ENCODE measurements around the gene LRRFIP2. TPM values are rescaled to one million over a fixed set of nuclear protein-coding genes. Genes with fewer than 3 reads are reported as not detected.

The LRRFIP2 gene
- total and polyA plus RNA-seq, 11 donors, result 67.7 to 161 (median 112) TPM

- Histone ChIP-seq H3K9me3 (no peaks in the 10 kb centered on the region), H3K36me3 (no peaks in the 10 kb centered on the region), H3K27ac (no peak overlapping the region), H3K4me3 (no peak overlapping the region), H3K4me1 (peaks cover 0 to 14% (median 4%) of the 10 kb centered on the region in 12 donors), H3K27me3 (no peaks in the 10 kb centered on the region)
- intact Hi-C loops (cut with DNase I), result no loop called here
- WGBS, 4 donors, result 86 to 90% (median 88%) methylated on average over 4 of the region's 4 CpGs
- no peak for ATAC-seq
- TF ChIP-seq POLR2A (IDR thresholded peaks at IDR 0.05), result no peak
- TF ChIP-seq CTCF (IDR thresholded peaks at IDR 0.05), result no peak
- DNase-seq, result no peak
Measured at GRCh38 chr3:37189109-37189508, 14.7 kb upstream of the LRRFIP2 start.

GRCh38 chr3:37183976-37184375 is 9.6 kb upstream of the LRRFIP2 start:
- Histone ChIP-seq H3K4me3 (no peak overlapping the region), H3K27ac (peak overlapping the region; percentile 10 to 75 (median 56)), H3K27me3 (no peaks in the 10 kb centered on the region), H3K9me3 (no peaks in the 10 kb centered on the region), H3K36me3 (peaks cover 0 to 2% (median 0%) of the 10 kb centered on the region in 9 donors), H3K4me1 (peaks cover 0 to 38% (median 21%) of the 10 kb centered on the region in 12 donors)
- intact Hi-C loops (cut with DNase I), result no loop called here
- 43 to 51% (median 48%) methylated on average over 5 of the region's 5 CpGs for WGBS, 4 donors
- ATAC-seq (peak; percentile 25 to 88 (median 72)), DNase-seq (no peak)
- no peak for TF ChIP-seq CTCF (IDR thresholded peaks at IDR 0.05)
- TF ChIP-seq POLR2A (IDR thresholded peaks at IDR 0.05), result no peak

- peak overlapping the region; percentile 10 to 75 (median 56) for H3K27ac ChIP-seq
- H3K4me1 ChIP-seq, result peaks cover 0 to 43% (median 24%) of the 10 kb centered on the region in 12 donors
- no peaks in the 10 kb centered on the region for H3K9me3 ChIP-seq
- H3K36me3 ChIP-seq, result peaks cover 0 to 2% (median 0%) of the 10 kb centered on the region in 9 donors
- WGBS, 4 donors, result 58 to 67% (median 62%) methylated on average over 3 of the region's 3 CpGs
- intact Hi-C loops (cut with DNase I), result no loop called here
- peak in 1 of 4 donors; percentile 7 for ATAC-seq
- H3K27me3 ChIP-seq, result no peaks in the 10 kb centered on the region
- TF ChIP-seq POLR2A (IDR thresholded peaks at IDR 0.05) (no peak), CTCF (IDR thresholded peaks at IDR 0.05) (no peak)
- no peak overlapping the region for H3K4me3 ChIP-seq
- DNase-seq, result no peak
Measured at GRCh38 chr3:37183375-37183831, 9.0 kb upstream of the LRRFIP2 start.

DNA sequence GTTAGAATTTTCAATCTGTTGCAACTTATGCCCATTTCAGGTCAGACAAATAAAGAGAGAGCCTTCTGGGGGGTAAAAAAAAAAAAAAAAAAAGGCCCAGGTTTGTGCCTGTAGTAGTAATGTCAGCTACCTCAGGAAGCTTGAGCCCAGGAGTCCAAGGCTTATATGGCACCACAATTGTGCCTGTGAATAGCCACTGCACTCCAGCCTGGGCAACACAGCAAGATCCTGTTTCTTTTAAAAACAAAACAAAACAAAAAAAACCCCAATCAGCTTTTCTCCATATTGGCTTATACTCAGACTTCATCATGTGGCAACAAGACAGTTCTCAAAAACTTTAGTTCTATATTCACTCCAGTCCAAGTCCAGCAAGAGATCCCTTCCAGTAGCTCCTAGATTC is 8.4 kb upstream of the LRRFIP2 start:
- Histone ChIP-seq H3K27me3 (no peaks in the 10 kb centered on the region), H3K36me3 (peaks cover 0 to 2% (median 0%) of the 10 kb centered on the region in 9 donors), H3K4me1 (peaks cover 0 to 49% (median 30%) of the 10 kb centered on the region in 12 donors), H3K9me3 (no peaks in the 10 kb centered on the region), H3K27ac (peak overlapping the region in 10 of 12 donors; percentile 3 to 75 (median 56)), H3K4me3 (no peak overlapping the region)
- TF ChIP-seq POLR2A (IDR thresholded peaks at IDR 0.05), result no peak
- no peak for TF ChIP-seq CTCF (IDR thresholded peaks at IDR 0.05)
- intact Hi-C loops (cut with DNase I), result no loop called here
- no peak for ATAC-seq
- DNase-seq, result no peak

Data from heart left ventricle (tissue), 16 donors.